GM19193 (cell line): ENCODE data around the gene CDX1.

Source experiments
- POLR2A ChIP-seq: IDR thresholded peaks from 4 replicates; pipeline ENCODE4 v1.6.1; 2011; ENCODE audit not compliant: insufficient read depth, insufficient read length; ENCODE audit errors: extremely low read depth

CDX1 gene

GRCh38 chr5:150149618-150150017 lies 17.0 kb upstream of the CDX1 start:
- no peak for TF ChIP-seq POLR2A

GRCh38 chr5:150152636-150153462 lies 13.7 kb upstream of the CDX1 start:
- TF ChIP-seq POLR2A: no peak

- TF ChIP-seq POLR2A: no peak
Observed at GRCh38 chr5:150153483-150153882, 13.1 kb upstream of the CDX1 start.

- no peak for TF ChIP-seq POLR2A
Observed at GRCh38 chr5:150153957-150154617, 12.5 kb upstream of the CDX1 start.

GRCh38 chr5:150154618-150155128 lies 11.9 kb upstream of the CDX1 start:
- TF ChIP-seq POLR2A: no peak

- TF ChIP-seq POLR2A: no peak
Observed at GRCh38 chr5:150155258-150156026, 11.1 kb upstream of the CDX1 start, which contains the start of gene PDGFRB. Gene PDGFRB, minus strand, starts transcription at chr5:150155845. Its CDS starts 18,798 bp downstream, at chr5:150137047.

GRCh38 chr5:150156027-150156368 lies 10.6 kb upstream of the CDX1 start:
- TF ChIP-seq POLR2A: no peak

- TF ChIP-seq POLR2A: no peak
Observed at GRCh38 chr5:150156540-150156939, 10.0 kb upstream of the CDX1 start.

- TF ChIP-seq POLR2A: no peak
Observed at GRCh38 chr5:150157168-150157567, 9.4 kb upstream of the CDX1 start.

GRCh38 chr5:150158170-150158949 lies 8.2 kb upstream of the CDX1 start:
- no peak for TF ChIP-seq POLR2A

- no peak for TF ChIP-seq POLR2A
Observed at GRCh38 chr5:150159031-150159430, 7.5 kb upstream of the CDX1 start.

- TF ChIP-seq POLR2A: no peak
Observed at GRCh38 chr5:150159741-150160179, 6.8 kb upstream of the CDX1 start.

- no peak for TF ChIP-seq POLR2A
Observed at GRCh38 chr5:150160448-150161081, 6.0 kb upstream of the CDX1 start.
